ENCODE results near the gene FAM114A1. TPM values are rescaled to one million over a fixed set of nuclear protein-coding genes. Genes with fewer than 3 reads are reported as not detected.
A peak's percentile ranks its signal among the peaks of the same experiment; 100 is the strongest.
"Not testable (repeated sequence)": the region's sequence is repeated elsewhere in the genome, so short reads cannot be mapped to it uniquely, and the experiment has no call there.

The FAM114A1 gene
- total RNA-seq, 1 donor from 2014 or later = 198 TPM

DNA sequence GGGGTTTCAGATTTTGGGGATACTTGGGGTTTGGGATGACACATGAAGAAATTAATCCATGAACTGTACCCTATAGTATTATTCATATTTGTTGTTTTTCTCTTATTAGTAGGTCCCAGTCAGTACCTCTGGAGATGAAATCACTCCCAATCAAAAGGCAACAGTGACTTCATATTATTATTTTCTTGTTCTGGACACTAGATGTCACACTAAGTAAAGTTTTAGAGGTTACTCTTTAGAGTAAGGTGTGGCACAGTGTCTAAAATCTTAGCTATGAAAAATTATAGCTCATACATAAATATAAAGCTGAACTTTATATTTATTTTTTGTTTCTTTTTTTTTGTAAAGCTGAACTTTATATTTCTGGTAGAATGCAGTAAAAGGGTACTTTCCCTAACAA is 35.1 kb downstream of the FAM114A1 start:
- DNase-seq (ENCODE audit: low spot score) = peak; percentile 21

DNA sequence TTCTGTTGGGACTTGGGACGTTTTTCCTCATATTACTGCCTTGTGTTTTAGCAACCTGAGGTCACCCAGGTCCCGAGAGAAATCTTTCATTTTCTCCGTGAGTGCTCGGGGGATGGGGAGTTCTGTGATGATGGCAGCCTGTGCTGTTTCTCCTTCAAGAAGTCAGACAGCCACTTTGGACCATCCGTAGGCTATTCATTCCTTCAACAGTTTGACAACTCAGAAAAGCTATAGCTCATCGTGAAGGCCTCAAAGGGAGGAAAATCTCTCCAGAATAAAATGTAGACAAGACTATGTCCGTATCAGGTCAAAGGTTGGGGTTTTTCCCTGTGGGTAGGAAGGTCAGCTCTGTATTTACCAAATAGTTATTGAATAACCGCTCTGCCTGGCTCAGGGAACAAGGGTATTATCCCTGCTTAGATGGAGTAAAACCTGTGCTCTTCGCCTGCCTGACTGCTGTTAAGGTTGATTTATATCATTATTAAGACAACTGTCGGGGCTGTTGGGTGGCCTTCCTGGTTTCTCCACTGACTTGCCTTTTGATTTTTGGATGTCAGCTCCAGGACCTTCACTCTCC is 36.6 kb downstream of the FAM114A1 start:
- DNase-seq (ENCODE audit: low spot score) = no peak

DNA sequence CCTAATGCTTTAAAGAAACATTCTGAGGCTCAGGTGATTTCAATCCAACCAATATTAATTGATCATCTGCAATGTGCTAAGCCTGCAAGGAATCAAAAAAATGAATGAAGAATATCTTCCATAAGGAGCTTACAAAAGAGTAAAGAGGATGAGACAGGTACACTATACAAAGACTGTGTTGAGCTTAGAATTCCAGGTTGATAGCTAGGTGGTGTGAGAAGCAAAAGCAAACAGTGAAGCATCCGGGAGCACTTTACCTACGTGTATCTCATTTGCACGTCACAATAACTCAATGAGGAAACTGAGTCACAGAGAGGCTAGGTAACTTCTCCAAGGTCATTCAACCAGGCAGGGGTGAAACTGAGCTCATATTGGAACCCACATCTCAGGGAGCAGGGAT is 37.1 kb downstream of the FAM114A1 start:
- no peak for DNase-seq (ENCODE audit: low spot score)

DNA sequence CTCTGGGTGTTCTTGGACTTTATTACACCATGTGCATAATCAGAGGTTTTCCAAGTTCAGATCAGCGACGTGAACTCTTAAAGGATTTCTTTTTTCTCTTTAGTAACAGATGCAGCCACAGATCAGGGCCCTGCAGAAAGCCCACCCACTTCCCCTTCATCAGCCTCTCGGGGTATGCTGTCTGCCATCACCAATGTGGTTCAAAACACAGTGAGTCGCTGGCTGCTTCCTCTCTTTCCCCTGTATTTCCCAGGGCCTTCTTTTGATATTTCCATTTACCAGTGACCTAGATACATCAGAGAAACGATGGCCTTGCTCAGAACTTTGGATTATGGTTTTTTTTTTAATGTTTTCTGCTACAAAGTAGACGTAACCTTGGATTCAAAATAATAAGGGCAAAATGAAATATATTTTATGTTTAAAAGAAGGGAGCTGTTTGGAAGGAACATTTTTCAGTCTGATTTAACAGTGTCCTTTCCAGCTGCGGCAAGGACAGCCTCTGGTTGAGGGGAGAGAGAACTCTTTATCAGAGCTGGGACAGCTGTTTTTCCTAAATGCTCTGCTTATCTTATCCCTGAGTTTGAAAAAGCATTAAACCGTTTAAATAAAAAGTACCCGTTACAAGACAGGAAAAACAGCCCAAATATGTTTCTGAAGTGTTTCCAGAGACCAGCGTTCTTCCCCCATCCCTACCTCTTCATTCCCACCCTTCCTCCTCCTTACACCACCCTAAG is 38.2 kb downstream of the FAM114A1 start:
- peak; percentile 84 for DNase-seq (ENCODE audit: low spot score)

DNA sequence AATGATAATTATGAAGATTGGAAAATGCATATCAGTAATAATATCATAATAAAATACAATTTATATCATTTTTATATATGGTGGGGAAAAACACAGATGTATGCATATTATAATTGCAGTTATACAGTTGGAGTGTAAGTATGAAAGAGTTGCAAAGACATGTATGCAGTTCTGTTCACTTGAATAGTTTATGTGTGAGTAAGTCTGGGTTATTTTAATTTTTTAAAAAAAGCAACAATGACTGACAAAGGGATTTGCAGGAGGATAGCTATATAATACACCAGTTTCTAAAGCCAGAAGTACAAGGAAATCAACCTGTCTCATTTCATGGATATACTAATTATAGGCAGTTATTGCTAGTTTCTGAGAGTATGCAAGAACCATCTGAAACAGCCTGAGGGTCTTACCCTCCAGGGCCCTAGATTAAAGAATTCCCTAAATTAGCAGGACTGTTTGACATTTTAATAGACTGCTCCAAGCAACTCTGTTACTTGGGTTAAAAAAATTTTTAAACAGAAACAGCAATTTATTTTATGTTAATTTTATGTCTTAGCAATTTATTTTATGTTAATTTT is 40.2 kb downstream of the FAM114A1 start:
- DNase-seq (ENCODE audit: low spot score) = no peak

DNA sequence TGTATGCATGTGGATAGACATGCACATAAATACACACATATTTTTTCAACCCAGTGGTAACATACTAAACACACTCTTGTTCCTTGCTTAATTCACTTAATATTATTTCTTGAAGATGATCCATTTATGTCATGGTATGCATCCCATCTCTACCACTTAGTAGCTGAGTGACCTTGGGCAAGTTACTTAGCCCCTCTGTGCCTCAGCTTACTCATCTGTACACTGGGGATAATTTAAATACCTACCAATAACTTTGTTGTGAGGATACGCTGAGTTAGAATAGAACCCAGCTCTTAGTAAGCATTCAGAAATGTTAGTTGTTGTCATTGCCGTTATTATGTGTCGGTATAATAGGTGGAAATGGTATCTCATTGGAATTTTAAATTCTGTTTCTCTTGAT is 41.4 kb downstream of the FAM114A1 start:
- DNase-seq (ENCODE audit: low spot score) = no peak

DNA sequence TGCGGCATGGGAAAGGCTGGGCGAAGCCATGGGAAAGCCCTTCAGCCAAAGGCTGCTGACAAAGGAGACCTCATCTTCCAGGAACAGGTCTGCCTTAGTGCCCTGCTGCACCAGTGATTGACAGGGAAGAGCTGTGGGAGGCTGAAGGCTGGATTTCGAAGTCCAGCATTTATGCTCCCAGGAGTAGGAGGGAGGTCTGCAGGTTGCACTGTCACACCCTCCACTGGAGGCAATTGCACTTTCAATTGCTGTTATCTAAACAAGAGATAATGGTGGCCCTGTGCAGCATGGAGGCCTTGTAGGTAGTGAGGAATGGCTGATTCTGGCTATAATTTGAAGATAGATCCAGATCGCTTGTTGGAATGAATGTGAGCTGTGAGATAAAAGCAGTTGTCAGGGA is 43.7 kb downstream of the FAM114A1 start:
- DNase-seq (ENCODE audit: low spot score) = no peak

DNA sequence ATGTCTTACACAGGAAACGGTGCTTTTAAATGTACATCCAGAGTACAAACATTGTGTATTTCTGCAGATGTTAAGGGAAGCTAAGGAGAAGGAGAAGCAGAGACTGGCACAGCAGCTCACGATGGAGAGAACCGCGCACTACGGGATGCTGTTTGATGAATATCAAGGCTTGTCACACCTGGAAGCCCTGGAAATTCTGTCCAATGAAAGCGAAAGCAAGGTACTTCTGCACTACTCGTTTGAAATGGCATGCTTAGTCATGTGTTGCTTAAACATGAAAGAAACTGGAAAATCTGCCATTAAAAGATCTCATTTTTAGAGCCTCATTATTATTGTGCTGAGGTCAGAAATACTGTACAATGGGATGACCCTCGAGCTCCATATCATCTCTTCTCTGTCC is 47.2 kb downstream of the FAM114A1 start:
- no peak for DNase-seq (ENCODE audit: low spot score)

DNA sequence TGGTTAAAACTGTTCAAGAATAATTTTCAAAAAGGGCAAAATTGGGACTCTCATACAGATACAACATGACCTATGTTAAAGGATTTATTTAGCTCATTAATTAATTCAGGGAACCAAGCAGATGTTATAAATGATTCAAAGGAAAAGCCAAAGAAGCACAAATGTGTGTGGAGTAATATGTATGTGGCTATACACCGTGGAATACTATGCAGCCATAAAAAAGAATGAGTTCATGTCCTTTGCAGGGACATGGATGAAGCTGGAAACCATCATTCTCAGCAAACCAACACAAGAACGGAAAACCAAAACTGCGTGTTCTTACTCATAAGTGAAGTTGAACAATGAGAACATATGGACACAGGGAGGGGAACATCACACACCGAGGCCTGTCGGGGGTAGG is 48.7 kb downstream of the FAM114A1 start:
- DNase-seq (ENCODE audit: low spot score) = not testable (repeated sequence)

DNA sequence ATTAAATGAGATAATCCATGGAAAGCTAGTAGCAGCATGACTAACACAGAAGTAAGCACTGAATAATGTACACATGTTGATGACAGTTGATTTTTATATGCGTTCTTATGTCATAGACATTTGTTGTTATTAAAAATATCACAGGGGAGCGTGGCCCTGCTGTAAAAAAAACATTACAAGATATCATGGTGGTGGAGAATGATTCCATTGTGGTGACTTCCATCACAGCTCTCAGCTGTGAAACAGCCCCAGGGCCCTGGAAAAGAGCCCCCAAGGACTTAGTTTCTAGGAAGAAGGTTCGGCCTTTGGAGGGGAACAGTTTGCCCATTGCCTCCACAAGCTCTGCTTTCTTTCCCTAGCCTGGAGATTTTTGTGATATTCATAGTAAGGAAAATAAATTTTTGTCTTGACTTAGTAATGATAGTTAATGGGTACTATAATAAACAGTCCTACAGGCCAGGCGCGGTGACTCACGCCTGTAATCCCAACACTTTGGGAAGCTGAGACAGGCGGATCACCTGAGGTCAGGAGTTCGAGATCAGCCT is 49.9 kb downstream of the FAM114A1 start:
- no peak for DNase-seq (ENCODE audit: low spot score)

DNA sequence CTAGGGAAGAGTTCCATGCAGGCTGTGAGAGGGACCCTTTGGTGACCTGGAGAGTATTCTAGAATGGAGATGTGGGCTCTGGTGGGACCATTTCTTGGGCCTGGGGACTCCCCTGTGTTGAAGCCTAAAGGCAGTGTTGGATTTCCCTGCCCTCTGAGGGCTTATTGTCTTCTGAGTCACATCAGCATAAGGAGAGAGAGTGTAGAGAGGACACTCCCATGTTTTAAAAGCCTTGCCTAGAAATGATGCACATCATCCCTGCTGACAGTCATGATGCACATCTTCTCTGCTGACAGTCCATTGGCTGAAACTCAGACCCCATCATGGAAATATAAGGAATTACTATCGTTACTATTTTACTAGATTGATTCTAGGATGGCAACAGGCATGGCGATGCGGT is 51.9 kb downstream of the FAM114A1 start:
- DNase-seq (ENCODE audit: low spot score) = no peak

DNA sequence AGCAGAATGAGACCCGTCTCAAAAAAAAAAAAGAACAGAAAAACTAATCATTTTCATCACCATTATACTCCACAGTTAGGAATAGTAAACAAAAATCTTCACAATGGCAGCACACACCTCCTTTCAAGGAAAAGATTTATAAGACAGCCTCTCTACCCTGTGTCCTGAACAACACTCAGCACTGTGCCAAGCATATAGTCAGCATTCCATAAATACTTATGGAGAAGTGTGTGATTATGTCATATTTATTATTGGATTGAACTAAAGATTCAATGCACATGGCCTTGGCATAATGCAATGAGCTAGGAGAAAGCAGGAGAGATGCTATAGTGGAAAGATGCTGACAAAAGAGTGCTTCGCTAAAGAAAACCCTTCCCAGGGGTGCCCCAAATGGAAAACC is 52.6 kb downstream of the FAM114A1 start:
- no peak for DNase-seq (ENCODE audit: low spot score)

DNA sequence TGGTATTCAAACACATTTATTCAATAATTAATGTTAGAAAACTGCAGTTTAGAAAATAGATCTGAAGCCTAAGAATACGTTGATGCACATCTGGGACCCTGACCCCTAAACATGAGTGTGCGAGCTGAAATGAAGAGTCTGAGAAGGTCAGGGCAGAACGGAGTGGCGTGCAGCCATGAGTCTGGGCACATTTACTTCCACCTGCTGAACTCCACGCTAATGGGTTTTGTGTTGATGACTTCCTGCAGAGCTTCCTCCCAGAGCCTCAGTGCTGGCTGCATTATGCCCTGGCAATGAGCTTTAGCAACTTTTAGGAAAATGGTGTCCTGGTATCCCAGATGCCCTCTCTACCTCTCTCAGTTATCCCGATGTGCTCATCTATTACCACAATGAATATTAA is 53.1 kb downstream of the FAM114A1 start:
- DNase-seq (ENCODE audit: low spot score) = no peak

DNA sequence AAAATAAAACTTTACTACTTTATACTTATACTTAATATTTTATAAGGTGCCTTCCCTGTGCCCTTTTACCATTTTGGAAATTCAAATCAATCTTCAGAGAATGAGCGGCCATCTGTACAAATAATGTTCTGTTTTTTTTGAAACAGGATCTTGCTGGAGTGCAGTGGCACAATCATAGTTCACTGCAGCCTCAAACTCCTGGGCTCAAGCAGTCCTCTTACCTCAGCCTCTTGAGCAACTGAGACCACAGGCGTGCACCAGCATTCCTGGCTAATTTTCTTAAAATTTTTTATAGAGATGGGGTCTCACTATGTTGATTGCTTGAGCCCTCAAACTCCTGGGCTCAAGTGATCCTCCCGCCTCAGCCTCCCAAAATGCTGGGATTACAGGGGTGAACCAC is 53.5 kb downstream of the FAM114A1 start:
- no peak for DNase-seq (ENCODE audit: low spot score)

DNA sequence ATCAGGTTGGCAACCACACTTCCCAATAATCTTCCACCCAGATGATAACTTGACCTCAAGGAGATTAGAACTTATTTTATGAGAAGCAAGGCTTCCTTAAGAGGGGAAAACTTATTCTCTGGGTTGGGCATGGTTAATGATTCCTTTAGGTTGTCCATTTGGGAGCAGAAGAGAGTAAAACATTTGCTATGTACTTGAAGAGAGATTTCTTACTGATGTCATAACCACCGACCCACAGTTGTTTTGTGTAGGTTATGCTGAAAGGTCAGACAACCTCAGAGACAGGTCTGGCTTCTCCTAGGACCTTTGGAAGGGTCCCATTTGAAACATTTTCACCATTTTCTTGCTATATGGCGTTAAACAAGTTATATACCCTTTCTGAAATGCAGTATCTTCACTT is 56.1 kb downstream of the FAM114A1 start:
- DNase-seq (ENCODE audit: low spot score) = no peak

DNA sequence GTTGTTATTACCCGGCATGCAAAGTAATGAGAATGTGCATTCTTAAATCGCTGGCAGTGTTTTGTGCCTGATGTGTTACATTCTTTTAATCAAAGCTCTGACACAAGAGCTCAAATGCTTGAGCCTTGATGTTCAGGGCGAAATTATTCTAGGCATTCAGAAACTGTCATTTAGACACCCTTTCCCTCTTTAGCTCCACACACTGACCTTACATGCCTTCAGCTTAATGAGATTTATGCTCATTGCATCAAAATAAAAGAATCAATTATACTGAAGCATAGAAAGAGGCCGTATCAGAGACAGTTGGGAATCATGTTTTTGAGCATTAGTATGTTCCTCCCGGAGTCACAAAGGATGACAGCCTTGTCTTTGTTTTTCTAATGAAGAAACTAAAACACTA is 56.7 kb downstream of the FAM114A1 start:
- no peak for DNase-seq (ENCODE audit: low spot score)

DNA sequence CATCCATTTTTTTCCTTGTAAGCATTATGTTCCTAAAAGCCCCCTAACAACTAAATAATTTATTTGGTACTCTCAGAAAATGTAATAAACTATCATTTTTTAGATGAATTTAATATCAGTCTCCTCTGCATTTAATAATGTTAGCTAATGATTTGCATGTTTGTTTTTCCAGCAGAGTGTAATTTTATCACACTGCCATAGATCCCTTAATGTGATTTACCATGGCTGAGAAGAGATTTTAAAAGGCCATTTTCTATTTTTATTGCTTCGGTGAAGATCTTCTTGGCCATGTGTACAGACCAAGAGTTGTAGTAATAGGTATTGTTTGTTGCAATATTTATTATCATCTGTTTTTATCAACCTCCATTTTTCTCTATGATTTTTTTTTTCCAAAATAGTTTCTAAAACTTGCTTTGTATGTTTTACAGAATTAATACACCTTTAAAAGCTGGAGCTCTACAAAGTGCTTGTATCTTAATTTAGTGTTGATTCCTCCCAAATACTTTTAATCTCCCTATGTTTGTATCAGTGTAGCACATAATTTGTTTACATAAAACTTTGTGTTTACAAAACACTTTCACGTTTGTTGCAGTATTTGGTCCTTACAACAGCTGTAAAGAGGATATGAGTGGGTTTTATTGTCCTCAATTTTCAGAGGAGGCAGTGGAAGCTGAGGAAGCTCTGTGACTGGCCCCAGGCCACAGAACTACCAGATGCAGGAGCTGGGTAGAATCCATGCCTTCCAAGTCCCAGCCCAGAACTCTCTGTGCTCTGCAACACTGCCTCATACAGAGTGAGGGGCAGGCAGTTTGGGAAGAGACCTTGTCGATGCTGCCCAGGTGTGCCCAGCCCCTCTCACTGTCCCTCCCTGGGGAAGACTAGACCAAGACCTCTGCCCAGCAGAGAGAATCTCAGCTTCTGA is 58.1 kb downstream of the FAM114A1 start:
- no peak for DNase-seq (ENCODE audit: low spot score)

DNA sequence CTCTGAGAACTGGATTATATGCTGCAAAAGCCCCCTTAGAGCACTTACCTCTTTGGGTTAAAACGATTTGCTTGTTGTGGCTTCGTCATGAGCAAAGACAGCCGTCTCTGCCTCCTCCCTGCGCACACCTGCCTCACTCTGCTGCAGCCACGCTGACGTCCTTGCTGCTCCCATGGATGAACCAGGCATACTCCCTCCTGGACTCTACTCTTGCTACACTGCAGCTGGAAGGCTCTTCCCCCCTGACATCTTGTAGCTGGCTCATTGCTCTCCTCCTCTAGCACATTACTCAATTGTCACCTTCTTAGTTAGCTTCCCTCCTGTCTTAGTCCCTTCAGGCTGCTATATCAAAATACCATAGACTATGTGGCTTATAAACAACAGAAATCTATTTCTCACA is 59.3 kb downstream of the FAM114A1 start:
- DNase-seq (ENCODE audit: low spot score) = no peak

DNA sequence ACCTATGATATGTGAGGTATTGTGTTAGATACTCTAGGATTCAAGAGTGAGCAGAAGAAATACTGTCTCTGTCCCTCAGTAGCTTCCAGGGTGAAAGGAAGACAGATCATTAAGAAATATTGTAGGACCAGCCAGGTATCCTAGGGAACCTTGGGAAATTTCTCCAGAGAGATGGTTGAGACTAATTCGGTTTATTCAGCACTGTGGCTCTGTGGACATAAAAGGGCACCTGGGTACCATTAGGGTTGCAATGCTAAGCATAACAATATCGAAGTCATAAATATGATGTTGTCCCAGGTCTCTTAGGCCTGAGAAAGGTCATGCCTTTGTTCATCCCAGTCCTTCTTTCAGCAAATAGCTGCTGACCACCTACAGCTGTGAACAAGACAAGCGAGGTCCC is 61.0 kb downstream of the FAM114A1 start:
- no peak for DNase-seq (ENCODE audit: low spot score)

DNA sequence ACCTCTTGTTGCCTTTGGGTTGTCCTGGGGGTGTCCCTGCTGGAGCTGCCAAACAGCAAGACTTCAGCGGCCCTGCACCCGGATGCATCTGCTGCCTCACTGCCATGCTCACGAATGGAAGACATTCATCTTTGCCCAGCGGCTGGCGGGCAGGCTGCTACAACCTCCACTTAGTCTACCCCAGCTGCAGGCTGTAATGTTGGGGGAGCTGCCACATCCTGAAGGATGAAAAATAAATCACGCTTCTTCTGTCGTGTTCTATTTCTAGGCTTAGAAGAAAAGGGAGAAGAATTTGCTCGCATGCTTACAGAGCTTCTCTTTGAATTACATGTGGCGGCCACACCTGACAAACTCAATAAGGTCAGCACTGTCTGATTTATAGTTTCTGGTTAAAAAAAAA is 61.4 kb downstream of the FAM114A1 start:
- no peak for DNase-seq (ENCODE audit: low spot score)

DNA sequence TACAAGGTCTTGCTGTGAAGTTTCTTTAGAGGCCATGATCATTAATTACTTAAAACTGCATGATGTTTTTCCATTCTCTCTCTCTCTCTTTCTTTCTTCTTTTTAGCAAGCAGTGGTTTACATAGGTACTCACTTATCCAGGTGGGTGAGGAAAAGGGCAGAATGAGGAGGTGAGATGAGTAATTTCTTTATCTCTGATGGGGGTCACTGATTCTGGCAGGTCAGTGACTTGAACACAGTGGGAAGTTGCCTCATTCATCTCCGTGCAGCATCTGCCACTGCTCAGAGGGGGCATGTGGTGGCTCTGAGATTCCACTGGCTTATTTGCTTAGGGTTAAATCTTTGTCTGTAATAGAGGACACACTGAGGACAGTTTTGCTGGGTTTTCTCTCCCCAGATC is 62.6 kb downstream of the FAM114A1 start:
- no peak for DNase-seq (ENCODE audit: low spot score)

DNA sequence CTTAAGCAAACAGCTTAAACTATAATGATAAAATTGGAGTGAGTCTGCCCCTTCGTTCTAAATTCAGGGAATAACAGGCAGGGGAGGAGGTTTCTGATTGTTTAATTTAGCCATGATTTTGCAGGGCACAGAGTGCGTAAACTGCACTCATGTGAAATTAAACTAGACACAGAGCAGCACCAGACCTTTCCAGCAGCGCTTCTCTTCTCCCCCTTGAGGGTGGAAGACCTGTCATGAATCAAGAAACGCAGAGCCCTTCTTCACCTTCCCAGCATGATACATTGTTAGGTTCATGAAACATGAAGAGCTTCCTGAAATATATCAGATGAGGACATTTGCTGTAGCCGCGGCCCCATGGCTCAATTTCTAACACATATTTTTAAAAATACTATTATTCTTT is 63.1 kb downstream of the FAM114A1 start:
- no peak for DNase-seq (ENCODE audit: low spot score)

All from umbilical cord (tissue), 2 donors.